Osteoblast (primary cell): ENCODE measurements around the gene PAX4. TPM values are rescaled to one million over a fixed set of nuclear protein-coding genes. Genes with fewer than 3 reads are reported as not detected.
A peak's percentile ranks its signal among the peaks of the same experiment; 100 is the strongest.

ENCODE experiments used
- DNase-seq: peaks from one replicate; pipeline ENCODE4 v3.0.0; 2011; ENCODE audit warnings: low spot score, mixed read lengths; ENCODE audit not compliant: insufficient read length; ENCODE audit errors: missing footprints
- H2AFZ ChIP-seq: 2 replicates; pipeline ENCODE4 v1.6.0; 2011; ENCODE audit warnings: mild to moderate bottlenecking, low read length
- H3K27ac ChIP-seq: 2 replicates; pipeline ENCODE4 v1.5.1; 2011; ENCODE audit warnings: mild to moderate bottlenecking, low read depth, low read length, moderate library complexity
- H3K27me3 ChIP-seq: 2 replicates; pipeline ENCODE4 v1.6.0; 2012; ENCODE audit warnings: mild to moderate bottlenecking, control low read depth, inconsistent platforms, low read length, moderate library complexity; ENCODE audit not compliant: insufficient read depth
- H3K36me3 ChIP-seq: 2 replicates; pipeline ENCODE4 v1.5.1; 2011; ENCODE audit warnings: mild to moderate bottlenecking, low read length, control low read depth, moderate library complexity; ENCODE audit not compliant: insufficient read depth
- H3K4me1 ChIP-seq: 2 replicates; pipeline ENCODE4 v1.5.1; 2011; ENCODE audit warnings: mild to moderate bottlenecking, low read length, control low read depth, moderate library complexity; ENCODE audit not compliant: insufficient read depth
- H3K4me2 ChIP-seq: 2 replicates; pipeline ENCODE4 v1.6.0; 2011; ENCODE audit warnings: mild to moderate bottlenecking, low read length; ENCODE audit not compliant: insufficient read depth
- H3K4me3 ChIP-seq: fragments of 200-600 bp; sonication (generic); 3 replicates; pipeline ENCODE4 v1.5.1; 2012; ENCODE audit warnings: mild to moderate bottlenecking, low read length, inconsistent platforms; ENCODE audit not compliant: insufficient read depth
- H3K79me2 ChIP-seq: 2 replicates; pipeline ENCODE4 v1.6.0; 2012; ENCODE audit warnings: mild to moderate bottlenecking, low read length, control low read depth, inconsistent platforms; ENCODE audit not compliant: insufficient read depth
- H3K9me3 ChIP-seq: 2 replicates; pipeline ENCODE4 v1.5.1; 2011; ENCODE audit warnings: low read depth, low read length, control low read depth
- H4K20me1 ChIP-seq: 2 replicates; pipeline ENCODE4 v1.6.0; 2012; ENCODE audit warnings: mild to moderate bottlenecking, low read length, control low read depth; ENCODE audit not compliant: insufficient read depth
- CTCF ChIP-seq: IDR thresholded peaks from 2 replicates; pipeline ENCODE4 v1.5.1; 2011; ENCODE audit warnings: mild to moderate bottlenecking, low read depth, low read length, moderate library complexity; ENCODE audit errors: extremely low read depth
- total RNA-seq: library from RNA; depleted of rRNA; stranded (reverse); fragments of >200 nt; gene quantifications from 2 replicates; pipeline ENCODE4 v1.2.3, GENCODE V29; 2012

Gene PAX4
- total RNA-seq, 1 donor: not detected

- Histone ChIP-seq H4K20me1 (peaks cover 14% of the 10 kb centered on the region), H2AFZ (no peak overlapping the region)
Observed at GRCh38 chr7:127594490-127594889, 23.5 kb downstream of the PAX4 start.

GRCh38 chr7:127592550-127592949, 25.4 kb downstream of the PAX4 start:
- Histone ChIP-seq H3K4me2 (no peak overlapping the region), H3K36me3 (peaks cover 20% of the 10 kb centered on the region), H3K27me3 (peaks cover 3% of the 10 kb centered on the region), H3K79me2 (peaks cover 17% of the 10 kb centered on the region), H3K4me3 (no peak overlapping the region), H3K9me3 (no peaks in the 10 kb centered on the region), H4K20me1 (peaks cover 15% of the 10 kb centered on the region), H2AFZ (no peak overlapping the region), H3K4me1 (peaks cover 9% of the 10 kb centered on the region), H3K27ac (no peak overlapping the region)
- no peak for TF ChIP-seq CTCF
- DNase-seq: no peak

More at GRCh38 chr7:127594490-127594889, 23.5 kb downstream of the PAX4 start:
- peaks cover 20% of the 10 kb centered on the region for H3K36me3 ChIP-seq
- TF ChIP-seq CTCF: no peak
- no peak overlapping the region for H3K27ac ChIP-seq
- peaks cover 5% of the 10 kb centered on the region for H3K79me2 ChIP-seq
- no peak for DNase-seq
- H3K4me3 ChIP-seq: no peak overlapping the region
- H3K27me3 ChIP-seq: peaks cover 3% of the 10 kb centered on the region
- no peaks in the 10 kb centered on the region for H3K9me3 ChIP-seq
- H3K4me1 ChIP-seq: peaks cover 3% of the 10 kb centered on the region
- H3K4me2 ChIP-seq: no peak overlapping the region

- Histone ChIP-seq H3K36me3 (peaks cover 20% of the 10 kb centered on the region), H3K27me3 (peaks cover under 1% of the 10 kb centered on the region), H4K20me1 (peaks cover 15% of the 10 kb centered on the region), H3K27ac (no peak overlapping the region), H3K4me1 (peaks cover 9% of the 10 kb centered on the region), H3K9me3 (no peaks in the 10 kb centered on the region), H3K4me3 (no peak overlapping the region), H2AFZ (no peak overlapping the region), H3K79me2 (peaks cover 17% of the 10 kb centered on the region), H3K4me2 (no peak overlapping the region)
- peak; percentile 50 for DNase-seq
- no peak for TF ChIP-seq CTCF
Observed at GRCh38 chr7:127591591-127591990, 26.4 kb downstream of the PAX4 start.

- Histone ChIP-seq H3K27ac (no peak overlapping the region), H3K27me3 (no peaks in the 10 kb centered on the region), H3K79me2 (peaks cover 17% of the 10 kb centered on the region), H3K36me3 (peaks cover 20% of the 10 kb centered on the region), H3K4me1 (peaks cover 9% of the 10 kb centered on the region), H2AFZ (no peak overlapping the region), H3K4me3 (no peak overlapping the region), H3K9me3 (no peaks in the 10 kb centered on the region), H3K4me2 (no peak overlapping the region), H4K20me1 (peaks cover 15% of the 10 kb centered on the region)
- no peak for DNase-seq
- TF ChIP-seq CTCF: no peak
Observed at GRCh38 chr7:127591189-127591588, 26.8 kb downstream of the PAX4 start.
